ENCODE data around the gene CACFD1.

The CACFD1 gene

DNA sequence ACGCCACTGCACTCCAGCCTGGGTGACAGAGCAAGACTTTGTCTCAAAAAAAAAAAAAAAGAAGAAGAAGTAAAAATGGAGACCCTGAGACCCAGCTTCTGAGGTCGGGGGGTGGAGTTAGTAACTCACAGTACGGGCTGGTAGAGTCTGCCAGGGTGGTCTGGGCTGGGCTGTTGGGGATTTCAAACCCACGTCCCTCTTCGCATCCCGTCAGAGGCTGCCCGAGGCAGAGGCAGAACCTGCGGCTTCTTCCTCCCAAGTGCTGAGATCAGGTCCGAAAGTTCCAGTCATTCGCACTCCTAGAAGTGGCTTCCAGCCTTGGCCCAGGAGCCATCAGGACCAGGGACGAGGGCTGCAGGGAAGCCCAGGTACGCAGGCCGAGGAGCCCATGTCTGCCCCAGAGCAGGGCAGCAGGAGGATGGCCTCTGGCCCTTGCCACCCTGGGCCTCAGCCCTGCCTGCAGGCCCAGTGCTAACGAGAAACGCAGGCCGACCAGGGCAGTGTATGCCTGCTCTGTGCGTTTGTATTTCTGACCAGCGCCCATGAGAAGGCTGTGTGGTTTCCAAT, 29.0 kb downstream of the CACFD1 start:
- no peak overlapping the region for H3K27ac ChIP-seq
- H3K9me3 ChIP-seq (ENCODE audit: severe bottlenecking), result no peaks in the 10 kb centered on the region
- TF ChIP-seq, protein P1, sequence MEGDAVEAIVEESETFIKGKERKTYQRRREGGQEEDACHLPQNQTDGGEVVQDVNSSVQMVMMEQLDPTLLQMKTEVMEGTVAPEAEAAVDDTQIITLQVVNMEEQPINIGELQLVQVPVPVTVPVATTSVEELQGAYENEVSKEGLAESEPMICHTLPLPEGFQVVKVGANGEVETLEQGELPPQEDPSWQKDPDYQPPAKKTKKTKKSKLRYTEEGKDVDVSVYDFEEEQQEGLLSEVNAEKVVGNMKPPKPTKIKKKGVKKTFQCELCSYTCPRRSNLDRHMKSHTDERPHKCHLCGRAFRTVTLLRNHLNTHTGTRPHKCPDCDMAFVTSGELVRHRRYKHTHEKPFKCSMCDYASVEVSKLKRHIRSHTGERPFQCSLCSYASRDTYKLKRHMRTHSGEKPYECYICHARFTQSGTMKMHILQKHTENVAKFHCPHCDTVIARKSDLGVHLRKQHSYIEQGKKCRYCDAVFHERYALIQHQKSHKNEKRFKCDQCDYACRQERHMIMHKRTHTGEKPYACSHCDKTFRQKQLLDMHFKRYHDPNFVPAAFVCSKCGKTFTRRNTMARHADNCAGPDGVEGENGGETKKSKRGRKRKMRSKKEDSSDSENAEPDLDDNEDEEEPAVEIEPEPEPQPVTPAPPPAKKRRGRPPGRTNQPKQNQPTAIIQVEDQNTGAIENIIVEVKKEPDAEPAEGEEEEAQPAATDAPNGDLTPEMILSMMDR (IDR thresholded peaks at IDR 0.05; ENCODE audit: low read depth, low read length), result no peak
- H3K4me3 ChIP-seq (ENCODE audit: low read depth, low read length), result no peak overlapping the region
- DNase-seq, result no peak
- H3K36me3 ChIP-seq, result no peaks in the 10 kb centered on the region
- no peaks in the 10 kb centered on the region for H3K27me3 ChIP-seq (ENCODE audit: insufficient read depth, low read depth, severe bottlenecking)

DNA sequence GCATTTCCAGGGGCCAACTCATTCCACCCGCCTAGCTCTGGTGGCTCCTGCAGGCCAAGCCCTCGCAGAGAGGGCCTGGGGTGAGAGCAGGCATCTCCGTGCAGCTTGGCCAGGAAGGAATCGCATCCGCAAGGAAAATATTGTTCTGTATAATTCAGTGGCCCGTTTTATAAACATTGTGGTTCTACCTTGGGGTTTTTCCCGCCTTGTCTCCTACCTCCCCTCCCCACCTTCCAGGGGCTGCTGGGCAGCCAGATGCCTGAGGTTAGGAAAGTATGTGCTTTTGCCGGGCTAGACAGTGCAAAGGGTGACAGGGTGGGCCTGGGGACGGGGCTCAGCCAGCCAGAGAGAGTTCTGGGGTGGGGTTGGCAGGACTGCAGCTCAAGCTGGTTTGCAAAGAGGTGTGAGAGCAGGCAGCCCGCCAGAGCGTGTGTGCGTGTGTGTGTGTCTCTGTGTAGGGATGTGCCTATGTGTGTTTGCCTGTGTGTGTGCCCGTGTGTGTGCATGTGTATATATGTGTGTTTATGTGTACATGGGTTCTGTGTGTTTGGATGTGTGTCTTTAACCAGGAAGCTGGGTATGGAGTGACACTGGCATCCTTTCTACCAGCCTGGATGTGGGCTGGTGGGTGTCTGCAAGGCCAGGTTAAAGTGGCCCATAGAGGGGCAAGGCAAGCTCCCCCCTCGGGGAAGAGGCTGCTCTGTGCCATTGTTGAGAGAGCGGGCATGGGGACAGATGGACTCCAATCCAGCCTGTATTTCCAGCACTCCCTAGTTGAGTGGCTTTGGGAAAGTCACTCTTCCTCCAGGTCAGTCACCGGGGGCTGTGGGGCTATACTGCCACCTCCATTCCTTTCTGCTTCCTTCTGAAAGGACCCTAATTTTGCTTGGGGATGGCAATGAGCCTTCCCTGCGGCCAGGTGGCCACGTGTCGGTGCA, 29.7 kb downstream of the CACFD1 start:
- Histone ChIP-seq H3K36me3 (no peaks in the 10 kb centered on the region), H3K27ac (no peak overlapping the region), H3K9me3 (ENCODE audit: severe bottlenecking) (no peaks in the 10 kb centered on the region), H3K4me3 (ENCODE audit: low read depth, low read length) (no peak overlapping the region), H3K27me3 (ENCODE audit: insufficient read depth, low read depth, severe bottlenecking) (no peaks in the 10 kb centered on the region)
- TF ChIP-seq, protein P1 (IDR thresholded peaks at IDR 0.05; ENCODE audit: low read depth, low read length), result no peak
- no peak for DNase-seq

DNA sequence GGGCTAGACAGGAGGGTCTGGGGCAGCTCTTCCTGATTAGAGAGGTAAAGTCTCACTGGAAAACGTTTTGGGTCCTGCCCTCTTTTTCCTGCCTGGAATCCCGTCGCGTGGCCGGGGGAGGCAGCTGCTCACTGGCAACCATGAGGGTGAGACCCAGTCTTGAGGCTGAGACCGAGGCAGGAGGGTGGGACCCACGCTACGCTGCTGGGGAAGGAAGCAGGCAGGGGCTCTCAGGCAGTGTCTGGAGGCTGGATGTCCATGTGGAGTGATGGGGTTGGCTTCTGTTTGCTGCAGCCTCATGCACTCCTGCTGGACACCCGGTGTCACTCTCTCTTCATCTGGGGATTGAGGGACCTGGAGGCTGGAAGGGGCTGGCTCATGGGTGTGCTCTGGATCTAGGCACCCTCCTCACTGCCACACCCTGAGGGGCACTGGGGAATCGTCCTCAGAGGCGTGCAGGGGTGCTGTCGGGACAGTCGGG, 30.5 kb downstream of the CACFD1 start:
- no peak overlapping the region for H3K4me3 ChIP-seq (ENCODE audit: low read depth, low read length)
- TF ChIP-seq, protein P1 (IDR thresholded peaks at IDR 0.05; ENCODE audit: low read depth, low read length), result peak; percentile 42
- DNase-seq, result no peak
- no peaks in the 10 kb centered on the region for H3K27me3 ChIP-seq (ENCODE audit: insufficient read depth, low read depth, severe bottlenecking)
- H3K9me3 ChIP-seq (ENCODE audit: severe bottlenecking), result no peaks in the 10 kb centered on the region
- H3K36me3 ChIP-seq, result no peaks in the 10 kb centered on the region
- no peak overlapping the region for H3K27ac ChIP-seq

DNA sequence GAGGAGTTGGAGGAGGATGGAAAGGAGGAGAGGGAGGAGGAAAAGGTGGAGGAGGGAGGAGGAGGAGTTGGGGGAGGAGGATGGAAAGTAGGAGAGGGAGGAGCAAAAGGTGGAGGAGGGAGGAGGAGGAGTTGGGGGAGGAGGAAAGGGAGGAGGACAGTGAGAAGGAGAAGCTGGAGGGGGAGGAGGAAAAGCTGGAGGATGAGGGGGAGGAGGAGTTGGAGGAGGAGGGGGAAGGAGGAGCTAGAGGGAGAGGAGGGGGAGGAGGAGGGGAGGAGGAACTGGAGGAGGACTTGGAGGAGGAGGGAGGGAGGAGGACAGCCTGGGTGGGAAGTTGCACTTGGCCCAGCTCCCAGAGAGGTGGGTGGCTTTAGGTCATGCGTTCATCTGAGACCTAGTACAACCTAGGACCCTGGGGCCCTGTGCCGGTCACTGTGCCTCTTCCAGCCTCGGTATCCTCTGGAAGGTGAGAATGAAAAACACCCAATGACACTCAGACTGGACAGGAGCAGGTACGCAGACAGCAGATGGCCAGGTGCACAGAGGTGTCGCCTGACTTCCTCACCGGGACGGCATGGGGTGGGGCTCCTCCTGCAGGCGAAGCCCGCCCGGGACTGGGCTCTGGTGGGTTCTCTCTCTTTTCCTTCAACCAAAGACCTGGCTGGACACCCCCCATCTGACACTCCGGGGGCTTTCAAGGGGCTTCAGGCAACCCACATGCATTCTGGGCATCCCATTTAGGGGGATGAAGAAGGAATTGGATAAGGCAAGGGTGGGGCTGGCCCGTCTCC, 31.3 kb downstream of the CACFD1 start:
- no peaks in the 10 kb centered on the region for H3K27me3 ChIP-seq (ENCODE audit: insufficient read depth, low read depth, severe bottlenecking)
- no peak overlapping the region for H3K4me3 ChIP-seq (ENCODE audit: low read depth, low read length)
- H3K27ac ChIP-seq, result no peak overlapping the region
- no peak for DNase-seq
- H3K9me3 ChIP-seq (ENCODE audit: severe bottlenecking), result no peaks in the 10 kb centered on the region
- TF ChIP-seq, protein P1 (IDR thresholded peaks at IDR 0.05; ENCODE audit: low read depth, low read length), result no peak
- no peaks in the 10 kb centered on the region for H3K36me3 ChIP-seq

DNA sequence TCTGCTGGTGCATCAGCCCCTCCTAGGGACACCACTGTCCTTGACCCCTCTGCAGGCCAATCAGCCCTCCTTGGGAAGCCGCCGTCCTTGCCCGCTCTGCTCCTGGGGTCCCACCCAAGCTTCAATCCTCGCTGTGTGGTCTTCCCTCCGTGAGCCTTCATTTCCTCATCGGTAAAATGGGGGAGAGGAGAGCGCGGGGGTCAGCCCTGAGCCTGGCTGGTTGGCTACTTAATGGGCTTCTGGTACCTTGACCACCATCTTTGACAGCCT, 31.8 kb downstream of the CACFD1 start:
- Histone ChIP-seq H3K27ac (no peak overlapping the region), H3K4me3 (ENCODE audit: low read depth, low read length) (no peak overlapping the region), H3K27me3 (ENCODE audit: insufficient read depth, low read depth, severe bottlenecking) (no peaks in the 10 kb centered on the region), H3K9me3 (ENCODE audit: severe bottlenecking) (no peaks in the 10 kb centered on the region), H3K36me3 (no peaks in the 10 kb centered on the region)
- TF ChIP-seq, protein P1 (IDR thresholded peaks at IDR 0.05; ENCODE audit: low read depth, low read length), result no peak
- DNase-seq, result no peak

All from WERI-Rb-1 (cell line).